ENCODE measurements around the gene LGI4.
A peak's percentile ranks its signal among the peaks of the same experiment; 100 is the strongest.

LGI4 gene

GRCh38 chr19:35124098-35125060 is 10.5 kb downstream of the LGI4 start:
- peak; percentile 74 to 86 for DNase-seq (ENCODE audit: low read depth in 1 of 2, low spot score in 1 of 2)

DNA sequence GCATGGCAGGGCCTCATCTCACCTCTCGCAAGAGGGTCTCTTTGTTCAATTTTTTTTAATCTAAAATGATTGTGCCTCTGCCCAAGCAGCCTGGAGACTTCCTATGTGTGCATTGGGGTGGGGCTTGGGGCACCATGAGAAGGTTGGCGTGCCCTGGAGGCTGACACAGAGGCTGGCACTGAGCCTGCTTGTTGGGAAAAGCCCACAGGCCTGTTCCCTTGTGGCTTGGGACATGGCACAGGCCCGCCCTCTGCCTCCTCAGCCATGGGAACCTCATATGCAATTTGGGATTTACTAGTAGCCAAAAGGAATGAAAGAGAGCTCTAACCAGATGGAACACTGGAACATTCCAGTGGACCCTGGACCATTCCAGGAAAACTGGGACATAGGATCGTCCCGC is 11.3 kb downstream of the LGI4 start:
- no peak for DNase-seq (ENCODE audit: low read depth in 1 of 2, low spot score in 1 of 2)

DNA sequence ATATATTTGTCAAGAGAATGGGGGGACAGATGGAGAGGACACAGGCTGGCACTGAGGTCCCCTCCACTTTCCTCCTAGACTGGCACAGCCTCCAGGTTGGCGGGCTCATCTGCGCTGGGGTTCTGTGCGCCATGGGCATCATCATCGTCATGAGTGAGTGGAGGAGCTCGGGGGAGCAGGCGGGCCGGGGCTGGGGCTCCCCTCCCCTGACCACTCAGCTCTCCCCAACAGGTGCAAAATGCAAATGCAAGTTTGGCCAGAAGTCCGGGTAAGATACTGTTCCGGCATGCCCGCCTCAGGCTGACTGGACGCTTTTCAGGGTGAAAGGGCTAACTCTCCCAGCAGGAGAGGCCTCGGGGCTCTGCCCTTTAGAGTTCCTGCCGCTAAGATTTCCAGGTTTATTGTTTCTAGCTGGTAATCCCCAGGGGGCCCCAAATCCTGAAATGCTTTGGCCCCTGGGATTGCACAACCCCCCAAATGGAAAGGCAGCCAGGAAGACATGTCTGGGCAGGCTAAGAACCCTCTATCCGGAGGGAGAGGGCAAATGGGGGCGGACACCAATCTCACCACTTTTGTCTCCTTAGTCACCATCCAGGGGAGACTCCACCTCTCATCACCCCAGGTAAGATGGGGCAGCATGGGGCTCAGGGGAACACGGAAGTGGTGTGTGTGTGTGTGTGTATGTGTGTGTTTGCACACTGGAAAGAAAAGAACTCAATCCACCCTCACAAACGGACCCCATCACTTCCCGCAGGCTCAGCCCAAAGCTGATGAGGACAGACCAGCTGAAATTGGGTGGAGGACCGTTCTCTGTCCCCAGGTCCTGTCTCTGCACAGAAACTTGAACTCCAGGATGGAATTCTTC is 11.9 kb downstream of the LGI4 start:
- no peak for DNase-seq (ENCODE audit: low read depth in 1 of 2, low spot score in 1 of 2)

DNA sequence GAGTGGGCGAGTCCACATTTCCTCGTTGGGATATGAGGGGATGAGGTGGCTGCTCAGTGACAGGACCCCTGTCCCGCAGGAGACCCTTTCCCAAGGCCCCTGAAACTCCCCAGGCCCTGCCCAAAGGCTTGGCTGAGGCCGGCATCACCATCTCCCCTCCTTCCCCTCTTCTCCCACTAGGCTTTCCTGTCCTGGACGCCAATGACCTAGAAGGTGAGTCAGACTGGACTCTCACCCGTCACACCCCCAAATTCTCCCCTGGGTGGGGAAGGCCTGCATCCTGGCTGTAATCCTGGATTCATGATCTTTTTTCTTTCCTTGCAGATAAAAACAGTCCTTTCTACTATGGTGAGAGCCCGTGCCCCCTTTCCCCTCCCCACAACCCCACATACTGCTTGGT is 14.0 kb downstream of the LGI4 start:
- no peak for DNase-seq (ENCODE audit: low read depth in 1 of 2, low spot score in 1 of 2)

GRCh38 chr19:35120492-35120891 is 14.4 kb downstream of the LGI4 start:
- DNase-seq (ENCODE audit: low read depth in 1 of 2, low spot score in 1 of 2) = no peak

DNA sequence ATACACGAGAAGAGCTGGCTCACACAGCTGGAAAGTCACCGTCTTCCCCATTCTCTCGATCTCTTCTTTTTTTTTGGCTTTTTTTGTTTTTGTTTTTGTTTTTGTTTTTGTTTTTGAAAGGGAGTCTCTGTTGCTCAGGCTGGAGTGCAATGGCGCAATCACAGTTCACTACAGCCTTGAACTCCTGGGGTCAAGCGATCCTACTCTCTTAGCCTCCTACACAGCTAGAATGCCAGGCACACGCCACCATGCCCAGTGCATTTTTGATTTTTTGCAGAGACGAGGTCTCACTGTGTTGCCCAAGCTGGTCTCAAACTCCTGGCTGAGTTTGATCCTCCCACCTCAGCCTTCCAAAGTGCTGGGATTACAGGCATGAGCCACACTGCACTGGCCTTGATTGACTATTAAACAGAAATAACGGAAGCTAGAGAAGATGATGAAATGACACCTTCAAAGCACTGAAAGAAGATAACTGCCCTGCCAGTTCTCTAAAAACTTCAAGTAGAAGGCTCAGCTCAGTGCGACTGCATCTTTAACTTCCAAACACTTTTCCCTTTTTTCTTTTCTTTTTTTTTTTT is 15.2 kb downstream of the LGI4 start:
- no peak for DNase-seq (ENCODE audit: low read depth in 1 of 2, low spot score in 1 of 2)

DNA sequence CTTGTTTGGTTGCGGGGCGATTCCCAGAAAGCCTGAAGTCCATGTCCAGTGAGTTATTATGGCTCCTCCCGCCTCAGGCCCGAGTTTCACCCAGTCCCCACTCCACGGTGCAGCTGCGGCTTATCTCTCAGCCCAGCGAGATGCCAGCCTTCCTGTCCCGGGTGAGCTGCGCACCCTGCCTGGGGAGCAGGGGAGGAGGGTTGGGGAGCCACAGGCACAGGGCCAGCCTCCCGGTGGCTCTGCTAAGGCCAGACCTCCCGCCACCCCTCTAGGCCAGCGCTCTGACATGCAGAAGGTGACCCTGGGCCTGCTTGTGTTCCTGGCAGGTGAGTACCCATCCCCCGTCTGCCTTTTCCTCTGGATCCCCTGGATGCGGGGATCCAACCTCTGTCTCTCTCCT is 15.8 kb downstream of the LGI4 start:
- DNase-seq (ENCODE audit: low read depth in 1 of 2, low spot score in 1 of 2) = no peak

DNA sequence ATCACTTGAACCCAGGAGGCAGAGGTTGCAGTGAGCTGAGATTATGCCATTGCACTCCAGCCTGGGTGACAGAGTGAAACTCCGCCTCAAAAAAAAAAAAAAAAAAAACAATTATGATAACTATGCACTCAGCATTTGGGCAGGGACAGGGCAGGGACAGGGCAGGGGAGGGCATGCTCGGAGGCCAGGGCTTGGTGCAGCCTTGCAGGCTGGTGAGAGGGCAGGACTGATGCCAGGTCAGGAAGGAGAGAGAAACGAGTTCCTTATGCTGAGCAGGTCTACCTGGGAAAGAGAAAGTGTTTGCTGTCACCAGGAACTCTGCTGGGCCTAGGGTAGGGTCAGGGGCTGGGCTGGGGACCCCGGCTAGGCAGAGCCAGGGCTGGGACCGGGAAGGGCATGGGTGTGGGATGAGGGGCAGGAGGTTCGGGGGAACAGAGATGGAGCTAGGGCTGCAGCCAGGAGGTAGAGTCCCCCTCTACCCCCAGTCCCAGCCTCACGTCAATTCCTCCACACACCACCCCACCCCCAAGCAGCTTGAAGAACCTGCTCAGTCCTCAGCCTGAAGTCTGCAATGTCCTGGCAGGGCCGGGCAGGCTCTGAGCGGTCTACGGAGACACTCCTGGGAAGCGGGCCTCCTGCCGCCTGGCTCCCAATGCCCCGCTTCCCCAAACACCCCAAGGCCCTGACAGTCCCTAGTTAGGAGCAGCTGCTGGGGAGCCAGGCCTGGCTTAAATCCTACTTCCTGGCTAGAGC is 16.4 kb downstream of the LGI4 start:
- no peak for DNase-seq (ENCODE audit: low read depth in 1 of 2, low spot score in 1 of 2)

GRCh38 chr19:35117799-35118198 is 17.1 kb downstream of the LGI4 start:
- DNase-seq (ENCODE audit: low read depth in 1 of 2, low spot score in 1 of 2) = no peak

DNA sequence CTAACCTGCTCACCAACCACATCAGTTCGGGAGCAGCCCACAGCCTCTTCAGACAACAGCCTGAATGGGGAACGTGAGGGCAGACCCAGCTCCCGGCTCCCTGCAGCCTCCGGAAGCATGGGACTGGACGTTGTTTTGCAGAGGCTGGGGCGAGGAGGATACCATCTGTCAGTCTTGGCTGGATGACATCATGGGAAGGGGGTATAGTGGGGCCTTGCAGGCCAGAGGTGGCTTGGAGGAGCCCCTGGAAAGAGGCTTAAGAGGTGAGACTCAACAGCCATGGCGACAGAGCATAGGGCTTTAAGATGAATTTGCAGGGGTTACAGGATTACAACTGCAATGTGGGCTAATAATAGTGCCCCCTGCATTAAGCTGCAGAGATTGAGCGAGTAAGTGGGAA is 17.7 kb downstream of the LGI4 start:
- no peak for DNase-seq (ENCODE audit: low read depth in 1 of 2, low spot score in 1 of 2)

DNA sequence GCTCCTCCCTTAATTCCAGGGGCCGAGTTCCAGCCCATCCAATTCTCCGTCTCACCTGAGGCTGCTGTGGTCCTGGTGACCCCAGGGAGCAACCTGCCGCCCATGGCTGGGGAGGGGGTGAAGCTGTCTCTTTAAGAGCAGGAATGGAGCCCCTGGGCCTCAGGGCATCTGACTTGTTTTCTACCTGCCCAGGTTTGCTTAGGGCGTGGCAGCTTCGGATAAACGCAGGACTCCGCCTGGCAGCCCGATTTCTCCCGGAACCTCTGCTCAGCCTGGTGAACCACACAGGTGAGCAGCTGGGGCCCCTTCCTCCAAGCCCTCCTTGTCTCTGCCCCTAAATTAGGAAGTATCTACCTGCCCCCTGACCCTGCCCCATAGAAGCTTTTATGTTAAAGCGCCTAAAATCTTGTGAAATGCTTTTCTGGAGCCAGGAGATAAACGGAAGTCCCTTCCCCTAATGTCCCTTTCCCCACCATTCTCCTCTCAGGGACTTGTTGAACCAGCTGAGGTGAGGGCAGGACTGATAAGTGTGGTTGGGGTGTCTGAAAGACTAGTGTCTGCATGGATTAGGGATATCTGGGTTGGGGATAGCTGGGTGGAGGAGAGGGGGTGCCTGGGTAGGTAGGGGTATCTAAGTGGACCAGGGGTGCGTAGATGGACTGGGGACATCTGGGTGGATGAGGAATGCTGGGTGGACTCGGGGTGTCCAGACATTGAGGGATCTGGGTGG is 18.6 kb downstream of the LGI4 start:
- DNase-seq (ENCODE audit: low read depth in 1 of 2, low spot score in 1 of 2) = no peak

DNA sequence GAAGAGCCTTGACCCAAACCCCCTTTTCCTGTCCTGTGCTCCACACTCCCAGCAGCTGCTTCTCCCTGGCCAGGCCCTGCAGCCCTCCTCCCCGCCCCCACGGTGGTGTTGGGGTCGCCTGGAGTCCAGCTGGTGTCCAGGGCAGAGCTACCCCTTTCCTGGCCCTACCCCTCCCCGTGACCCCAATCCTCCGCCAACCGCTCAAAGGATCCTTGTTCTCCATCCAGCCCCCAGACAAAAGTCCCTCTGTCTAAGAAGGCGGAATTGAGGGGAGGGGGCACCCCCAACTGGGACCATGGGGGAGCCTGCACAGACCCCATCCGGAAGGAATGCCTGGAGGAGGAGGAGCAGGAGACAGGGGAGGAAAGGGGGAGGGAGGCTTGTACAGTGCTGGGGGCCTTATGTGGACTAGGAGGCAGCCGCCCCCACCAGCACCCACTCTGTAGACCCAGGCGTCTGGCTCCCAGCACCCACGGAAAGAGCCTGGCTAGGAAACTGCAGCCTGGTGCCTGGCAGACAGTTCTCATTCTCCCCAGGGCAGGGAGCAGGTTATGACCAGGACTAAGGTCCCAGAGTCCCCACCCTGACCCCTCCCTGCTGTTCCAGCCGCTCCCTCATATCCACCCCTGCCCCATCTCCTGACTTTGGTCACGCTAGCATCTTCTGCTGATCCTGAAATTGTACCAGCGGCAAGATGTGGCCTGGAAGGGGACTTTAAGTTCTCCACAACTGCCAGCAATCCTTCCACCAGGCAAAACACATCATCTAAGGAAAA is 19.5 kb downstream of the LGI4 start, which contains the start of gene FXYD3:
FXYD3 (plus strand) TSS at position 647 of the 775 bp plus-strand sequence. CDS start 3,554 bp downstream, outside the sequence.
- DNase-seq (ENCODE audit: low read depth in 1 of 2, low spot score in 1 of 2) = no peak

GRCh38 chr19:35114353-35115176 is 20.3 kb downstream of the LGI4 start:
- peak; percentile 49 to 59 for DNase-seq (ENCODE audit: low read depth in 1 of 2, low spot score in 1 of 2)

DNA sequence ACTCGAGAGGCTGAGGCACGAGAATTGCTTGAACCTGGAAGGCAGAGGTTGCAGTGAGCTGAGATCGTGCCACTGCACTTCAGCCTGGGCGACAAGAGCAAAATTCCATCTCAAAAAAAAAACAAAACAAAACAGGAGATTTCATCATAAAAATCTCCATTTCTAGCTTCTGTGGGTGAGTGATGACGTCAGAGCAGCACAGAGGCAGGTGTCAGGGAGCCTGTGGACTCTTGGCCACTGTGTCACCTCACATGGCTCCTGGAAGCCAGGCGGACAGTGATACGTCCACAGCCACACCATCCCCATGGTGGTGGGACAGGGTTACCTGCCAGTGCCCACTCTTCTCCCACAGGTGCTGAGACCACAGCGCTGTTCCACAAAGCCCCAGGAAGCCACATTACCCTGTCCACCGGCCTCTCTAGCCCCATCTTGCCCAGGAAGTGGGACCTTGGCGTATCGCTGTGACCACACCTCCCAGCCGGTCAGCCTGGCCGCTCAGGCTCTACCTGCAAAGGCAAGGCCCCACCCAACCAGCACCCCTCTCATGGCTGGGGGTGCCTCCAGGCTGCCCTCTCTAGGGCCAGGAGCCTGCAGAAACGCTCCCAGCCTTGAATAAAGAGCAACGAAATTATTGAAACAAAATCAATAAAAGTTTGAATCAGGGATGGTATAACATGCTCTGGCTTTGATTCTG is 21.7 kb downstream of the LGI4 start:
- no peak for DNase-seq (ENCODE audit: low read depth in 1 of 2, low spot score in 1 of 2)

- DNase-seq (ENCODE audit: low read depth in 1 of 2, low spot score in 1 of 2) = no peak
Measured at GRCh38 chr19:35110974-35111373, 23.9 kb downstream of the LGI4 start.

- no peak for DNase-seq (ENCODE audit: low read depth in 1 of 2, low spot score in 1 of 2)
Measured at GRCh38 chr19:35109395-35110112, 25.3 kb downstream of the LGI4 start.

GRCh38 chr19:35108730-35109129 is 26.1 kb downstream of the LGI4 start:
- DNase-seq (ENCODE audit: low read depth in 1 of 2, low spot score in 1 of 2) = no peak

All from activated CD4-positive, alpha-beta T cell treated with anti-CD3 and anti-CD28 coated beads, Interleukin-2, amount 50 U/mL, for 24 hours (primary cell).